ENCODE data around the gene UGT2A1.
"Not testable (repeated sequence)": the region's sequence is repeated elsewhere in the genome, so short reads cannot be mapped to it uniquely, and the experiment has no call there.

UGT2A1 gene

GRCh38 chr4:69653147-69653546 lies at the start of gene UGT2A1:
Gene UGT2A1 (minus strand): TSS chr4:69653247. CDS start chr4:69647644, 5,603 bp downstream.
- Mint-ChIP-seq H3K4me1 (no peaks in the 10 kb centered on the region), H3K4me3 (no peak within 1 kb of the TSS), H3K27me3 (no peaks in the 10 kb centered on the region), H3K27ac (no peak within 1 kb of the TSS), H3K9me3 (no peaks in the 10 kb centered on the region), H3K36me3 (ENCODE audit: low read depth) (no peaks in the 10 kb centered on the region)
- DNase-seq = no peak
- no peak for ATAC-seq

- H3K27me3 Mint-ChIP-seq = no peaks in the 10 kb centered on the region
- no peaks in the 10 kb centered on the region for H3K36me3 Mint-ChIP-seq (ENCODE audit: low read depth)
- no peak overlapping the region for H3K27ac Mint-ChIP-seq
- ATAC-seq = no peak
- no peaks in the 10 kb centered on the region for H3K9me3 Mint-ChIP-seq
- no peak overlapping the region for H3K4me3 Mint-ChIP-seq
- no peaks in the 10 kb centered on the region for H3K4me1 Mint-ChIP-seq
- DNase-seq = no peak
Measured at GRCh38 chr4:69702201-69702600, 49.2 kb upstream of the UGT2A1 start.

- no peak overlapping the region for H3K4me3 Mint-ChIP-seq
Measured at GRCh38 chr4:69701696-69702095, 48.6 kb upstream of the UGT2A1 start.

GRCh38 chr4:69697536-69698242 lies 44.6 kb upstream of the UGT2A1 start:
- ATAC-seq = no peak
- no peak for DNase-seq
- H3K27me3 Mint-ChIP-seq = no peaks in the 10 kb centered on the region

More at GRCh38 chr4:69701696-69702095, 48.6 kb upstream of the UGT2A1 start:
- no peak for DNase-seq
- Mint-ChIP-seq H3K4me1 (no peaks in the 10 kb centered on the region), H3K27me3 (no peaks in the 10 kb centered on the region), H3K9me3 (peaks cover 3% of the 10 kb centered on the region), H3K27ac (no peak overlapping the region), H3K36me3 (ENCODE audit: low read depth) (no peaks in the 10 kb centered on the region)
- no peak for ATAC-seq

GRCh38 chr4:69689599-69689998 lies 36.6 kb upstream of the UGT2A1 start:
- Mint-ChIP-seq H3K36me3 (ENCODE audit: low read depth) (no peaks in the 10 kb centered on the region), H3K4me1 (peaks cover 2% of the 10 kb centered on the region), H3K9me3 (no peaks in the 10 kb centered on the region), H3K27me3 (peaks cover 4% of the 10 kb centered on the region), H3K27ac (no peak overlapping the region), H3K4me3 (no peak overlapping the region)
- ATAC-seq (no peak), DNase-seq (no peak)

More at GRCh38 chr4:69697536-69698242, 44.6 kb upstream of the UGT2A1 start:
- no peaks in the 10 kb centered on the region for H3K36me3 Mint-ChIP-seq (ENCODE audit: low read depth)
- H3K27ac Mint-ChIP-seq = no peak overlapping the region
- no peak overlapping the region for H3K4me3 Mint-ChIP-seq
- H3K9me3 Mint-ChIP-seq = peaks cover 4% of the 10 kb centered on the region
- no peaks in the 10 kb centered on the region for H3K4me1 Mint-ChIP-seq

- Mint-ChIP-seq H3K9me3 (no peaks in the 10 kb centered on the region), H3K27ac (no peak overlapping the region), H3K27me3 (peaks cover 4% of the 10 kb centered on the region), H3K4me3 (no peak overlapping the region), H3K4me1 (peaks cover 2% of the 10 kb centered on the region), H3K36me3 (ENCODE audit: low read depth) (no peaks in the 10 kb centered on the region)
- DNase-seq (no peak), ATAC-seq (no peak)
Measured at GRCh38 chr4:69684804-69685203, 31.8 kb upstream of the UGT2A1 start.

- Mint-ChIP-seq H3K9me3 (no peaks in the 10 kb centered on the region), H3K4me1 (no peaks in the 10 kb centered on the region), H3K4me3 (no peak overlapping the region), H3K36me3 (ENCODE audit: low read depth) (no peaks in the 10 kb centered on the region), H3K27ac (no peak overlapping the region), H3K27me3 (peaks cover 5% of the 10 kb centered on the region)
- DNase-seq = no peak
- no peak for ATAC-seq
Measured at GRCh38 chr4:69668680-69669079, 15.6 kb upstream of the UGT2A1 start.

- not testable (repeated sequence) for H3K9me3 Mint-ChIP-seq; H3K36me3 Mint-ChIP-seq (ENCODE audit: low read depth); H3K4me3 Mint-ChIP-seq; DNase-seq; H3K27ac Mint-ChIP-seq; H3K4me1 Mint-ChIP-seq; ATAC-seq; H3K27me3 Mint-ChIP-seq
Measured at GRCh38 chr4:69664009-69664408, 11.0 kb upstream of the UGT2A1 start.

- not testable (repeated sequence) for DNase-seq; H3K4me1 Mint-ChIP-seq; H3K27ac Mint-ChIP-seq; H3K27me3 Mint-ChIP-seq; H3K4me3 Mint-ChIP-seq; ATAC-seq; H3K9me3 Mint-ChIP-seq; H3K36me3 Mint-ChIP-seq (ENCODE audit: low read depth)
Measured at GRCh38 chr4:69661130-69661803, 8.2 kb upstream of the UGT2A1 start.

- Mint-ChIP-seq H3K9me3 (peaks cover 5% of the 10 kb centered on the region), H3K27ac (no peak overlapping the region), H3K27me3 (no peaks in the 10 kb centered on the region), H3K4me1 (no peaks in the 10 kb centered on the region), H3K36me3 (ENCODE audit: low read depth) (no peaks in the 10 kb centered on the region), H3K4me3 (no peak overlapping the region)
- no peak for DNase-seq
- ATAC-seq = no peak
Measured at GRCh38 chr4:69658133-69658532, 5.1 kb upstream of the UGT2A1 start.

GRCh38 chr4:69656653-69657158 lies 3.7 kb upstream of the UGT2A1 start:
- Mint-ChIP-seq H3K36me3 (ENCODE audit: low read depth) (no peaks in the 10 kb centered on the region), H3K4me3 (no peak overlapping the region)
- no peak for ATAC-seq

GRCh38 chr4:69650872-69651271 lies 2.2 kb downstream of the UGT2A1 start:
- Mint-ChIP-seq H3K4me1 (no peaks in the 10 kb centered on the region), H3K4me3 (no peak overlapping the region), H3K27me3 (no peaks in the 10 kb centered on the region), H3K27ac (no peak overlapping the region), H3K36me3 (ENCODE audit: low read depth) (no peaks in the 10 kb centered on the region), H3K9me3 (no peaks in the 10 kb centered on the region)
- DNase-seq (no peak), ATAC-seq (no peak)

More at GRCh38 chr4:69656653-69657158, 3.7 kb upstream of the UGT2A1 start:
- Mint-ChIP-seq H3K4me1 (no peaks in the 10 kb centered on the region), H3K27me3 (no peaks in the 10 kb centered on the region), H3K27ac (no peak overlapping the region), H3K9me3 (no peaks in the 10 kb centered on the region)
- no peak for DNase-seq

- H3K4me1 Mint-ChIP-seq = no peaks in the 10 kb centered on the region
- no peaks in the 10 kb centered on the region for H3K9me3 Mint-ChIP-seq
- no peak for ATAC-seq
Measured at GRCh38 chr4:69649629-69650028, 3.4 kb downstream of the UGT2A1 start.

GRCh38 chr4:69649207-69649606 lies 3.8 kb downstream of the UGT2A1 start:
- no peaks in the 10 kb centered on the region for H3K9me3 Mint-ChIP-seq
- DNase-seq (no peak), ATAC-seq (no peak)
- no peak overlapping the region for H3K27ac Mint-ChIP-seq
- no peak overlapping the region for H3K4me3 Mint-ChIP-seq
- H3K36me3 Mint-ChIP-seq (ENCODE audit: low read depth) = no peaks in the 10 kb centered on the region
- H3K27me3 Mint-ChIP-seq = no peaks in the 10 kb centered on the region
- H3K4me1 Mint-ChIP-seq = no peaks in the 10 kb centered on the region

More at GRCh38 chr4:69649629-69650028, 3.4 kb downstream of the UGT2A1 start:
- Mint-ChIP-seq H3K36me3 (ENCODE audit: low read depth) (no peaks in the 10 kb centered on the region), H3K27me3 (no peaks in the 10 kb centered on the region), H3K27ac (no peak overlapping the region), H3K4me3 (no peak overlapping the region)
- no peak for DNase-seq

- Mint-ChIP-seq H3K27me3 (no peaks in the 10 kb centered on the region), H3K9me3 (no peaks in the 10 kb centered on the region), H3K4me3 (no peak overlapping the region), H3K27ac (no peak overlapping the region), H3K36me3 (ENCODE audit: low read depth) (no peaks in the 10 kb centered on the region), H3K4me1 (no peaks in the 10 kb centered on the region)
- ATAC-seq (no peak), DNase-seq (no peak)
Measured at GRCh38 chr4:69642961-69643360, 10.1 kb downstream of the UGT2A1 start.
